Stimulated activated CD4-positive, alpha-beta T cell treated with anti-CD3 and anti-CD28 coated beads, Interleukin-1b, Interleukin-23, amount 100 ng/mL, for 1 hour (primary cell): ENCODE measurements around the gene HPGDS.
"Not testable (repeated sequence)": the region's sequence is repeated elsewhere in the genome, so short reads cannot be mapped to it uniquely, and the experiment has no call there.

Source experiments
- DNase-seq, 2 donors: peaks; one replicate each; pipeline ENCODE4 v3.0.0-alpha.2; 2020; ENCODE audit warnings: low read depth in 2 of 2

HPGDS gene

GRCh38 chr4:94357624-94358023 is 15.0 kb upstream of the HPGDS start:
- DNase-seq: no peak

GRCh38 chr4:94356444-94356843 is 13.8 kb upstream of the HPGDS start:
- DNase-seq: no peak

- DNase-seq: no peak
These were observed 11.8 kb upstream of the HPGDS start for GRCh38 chr4:94354474-94354896.

GRCh38 chr4:94352996-94353395 is 10.4 kb upstream of the HPGDS start:
- no peak for DNase-seq

GRCh38 chr4:94352163-94352562 is 9.5 kb upstream of the HPGDS start:
- DNase-seq: no peak

GRCh38 chr4:94351319-94351718 is 8.7 kb upstream of the HPGDS start:
- DNase-seq: no peak

- no peak for DNase-seq
These were observed 7.5 kb upstream of the HPGDS start for GRCh38 chr4:94350095-94350494.

- no peak for DNase-seq
These were observed 6.6 kb upstream of the HPGDS start for GRCh38 chr4:94349193-94349592.

- DNase-seq: no peak
These were observed 6.0 kb upstream of the HPGDS start for GRCh38 chr4:94348666-94349065.

- no peak for DNase-seq
These were observed 3.9 kb upstream of the HPGDS start for GRCh38 chr4:94346541-94346940.

- no peak for DNase-seq
These were observed 3.3 kb upstream of the HPGDS start for GRCh38 chr4:94345969-94346368.

GRCh38 chr4:94345266-94345665 is 2.6 kb upstream of the HPGDS start:
- no peak for DNase-seq

GRCh38 chr4:94344457-94344856 is 1.8 kb upstream of the HPGDS start:
- no peak for DNase-seq

GRCh38 chr4:94341481-94342370 is 910 bp downstream of the HPGDS start:
- no peak for DNase-seq

GRCh38 chr4:94339779-94340178 is 2.9 kb downstream of the HPGDS start:
- no peak for DNase-seq

GRCh38 chr4:94338681-94339351 is 3.8 kb downstream of the HPGDS start:
- no peak for DNase-seq

GRCh38 chr4:94336791-94337190 is 5.8 kb downstream of the HPGDS start:
- DNase-seq: not testable (repeated sequence)

- no peak for DNase-seq
These were observed 6.3 kb downstream of the HPGDS start for GRCh38 chr4:94336303-94336702.

- no peak for DNase-seq
These were observed 7.7 kb downstream of the HPGDS start for GRCh38 chr4:94334962-94335361.

GRCh38 chr4:94334476-94334875 is 8.2 kb downstream of the HPGDS start:
- no peak for DNase-seq

- no peak for DNase-seq
These were observed 8.8 kb downstream of the HPGDS start for GRCh38 chr4:94333866-94334265.

- DNase-seq: no peak
These were observed 9.5 kb downstream of the HPGDS start for GRCh38 chr4:94332983-94333590.

- DNase-seq: no peak
These were observed 12.7 kb downstream of the HPGDS start for GRCh38 chr4:94329933-94330332.
